Measurements from ENCODE around the gene ITGB2. TPM values are rescaled to one million over a fixed set of nuclear protein-coding genes. Genes with fewer than 3 reads are reported as not detected.
"Not testable (repeated sequence)": the region's sequence is repeated elsewhere in the genome, so short reads cannot be mapped to it uniquely, and the experiment has no call there.

Gene ITGB2
- total RNA-seq, 1 experiment from 2014 or later, result 24.8 TPM

DNA sequence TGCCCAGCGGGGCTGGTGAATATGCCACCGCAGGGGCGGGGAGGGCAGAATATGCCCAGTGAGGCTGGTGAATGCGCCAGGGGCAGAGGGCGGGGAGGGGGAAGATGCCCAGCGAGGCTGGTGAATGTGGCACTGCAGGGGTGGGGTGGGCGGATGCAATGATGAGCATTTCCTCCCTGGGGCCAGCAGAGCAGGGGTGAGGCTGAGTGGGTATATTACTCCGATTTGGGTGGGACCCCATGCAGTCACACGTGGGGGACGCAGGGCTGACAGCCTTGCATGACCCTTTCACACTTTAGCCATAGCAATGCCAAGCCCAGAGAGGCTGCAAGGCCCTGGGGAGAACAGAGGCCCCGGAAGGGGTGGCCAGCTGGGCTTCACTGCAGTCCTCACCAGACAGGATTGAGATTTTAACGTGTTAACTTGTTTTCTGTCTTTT is 9.9 kb upstream of the ITGB2 start:
- no peak for TF ChIP-seq CTCF (IDR thresholded peaks at IDR 0.05; ENCODE audit: unreplicated experiment)
- intact Hi-C loops (cut with micrococcal nuclease), result no loop called here
- CTCF ChIA-PET, result interaction anchor here (0.9 to 4.7 kb wide), 2 partner anchors 130 to 137 kb away, joined by 4 to 32 read pairs; partner anchors contain the start of gene UBE2G2
- Mint-ChIP-seq H3K4me1 (ENCODE audit: insufficient read depth, unreplicated experiment) (peaks cover 48% of the 10 kb centered on the region), H3K4me3 (ENCODE audit: unreplicated experiment) (peak overlapping the region; percentile 66), H3K9me3 (ENCODE audit: unreplicated experiment) (no peaks in the 10 kb centered on the region), H3K27me3 (ENCODE audit: insufficient read depth, unreplicated experiment) (no peaks in the 10 kb centered on the region), H3K36me3 (ENCODE audit: insufficient read depth, unreplicated experiment) (peaks cover 7% of the 10 kb centered on the region), H3K27ac (ENCODE audit: low read depth, unreplicated experiment) (no peak overlapping the region)
- POLR2A ChIA-PET, result interaction anchor here (0.6 to 1.9 kb wide), 3 partner anchors 9 to 48 kb away, joined by 4 to 6 read pairs (median 4); partner anchors contain the start of gene SLX9
- DNase-seq (ENCODE audit: unreplicated experiment), result no peak
- no TSS peak for BruUV-seq (replicated peaks)

- H3K27me3 Mint-ChIP-seq (ENCODE audit: insufficient read depth, unreplicated experiment), result no peaks in the 10 kb centered on the region
- ChIA-PET CTCF (interaction anchor here (0.9 to 1.1 kb wide), 2 partner anchors 18 to 136 kb away, joined by 4 read pairs; no protein-coding TSS in a partner anchor), POLR2A (interaction anchor here (0.6 to 1.9 kb wide), 10 partner anchors 10 to 199 kb away, joined by 3 to 6 read pairs (median 4); partner anchors contain the start of genes PTTG1IP, SLX9 and UBE2G2)
- peaks cover 54% of the 10 kb centered on the region for H3K4me1 Mint-ChIP-seq (ENCODE audit: insufficient read depth, unreplicated experiment)
- intact Hi-C loops (cut with micrococcal nuclease), result loop anchor here (2.0 to 5.0 kb wide), 3 partner anchors 59 to 418 kb away; partner anchors contain the start of gene SUMO3
- H3K36me3 Mint-ChIP-seq (ENCODE audit: insufficient read depth, unreplicated experiment), result peaks cover 7% of the 10 kb centered on the region
- no peak for DNase-seq (ENCODE audit: unreplicated experiment)
- no peak for TF ChIP-seq CTCF (IDR thresholded peaks at IDR 0.05; ENCODE audit: unreplicated experiment)
- no TSS peak for BruUV-seq (replicated peaks)
- no peak overlapping the region for H3K4me3 Mint-ChIP-seq (ENCODE audit: unreplicated experiment)
- H3K27ac Mint-ChIP-seq (ENCODE audit: low read depth, unreplicated experiment), result no peak overlapping the region
- no peaks in the 10 kb centered on the region for H3K9me3 Mint-ChIP-seq (ENCODE audit: unreplicated experiment)
These were observed 9.3 kb upstream of the ITGB2 start for GRCh38 chr21:44929799-44930542.

DNA sequence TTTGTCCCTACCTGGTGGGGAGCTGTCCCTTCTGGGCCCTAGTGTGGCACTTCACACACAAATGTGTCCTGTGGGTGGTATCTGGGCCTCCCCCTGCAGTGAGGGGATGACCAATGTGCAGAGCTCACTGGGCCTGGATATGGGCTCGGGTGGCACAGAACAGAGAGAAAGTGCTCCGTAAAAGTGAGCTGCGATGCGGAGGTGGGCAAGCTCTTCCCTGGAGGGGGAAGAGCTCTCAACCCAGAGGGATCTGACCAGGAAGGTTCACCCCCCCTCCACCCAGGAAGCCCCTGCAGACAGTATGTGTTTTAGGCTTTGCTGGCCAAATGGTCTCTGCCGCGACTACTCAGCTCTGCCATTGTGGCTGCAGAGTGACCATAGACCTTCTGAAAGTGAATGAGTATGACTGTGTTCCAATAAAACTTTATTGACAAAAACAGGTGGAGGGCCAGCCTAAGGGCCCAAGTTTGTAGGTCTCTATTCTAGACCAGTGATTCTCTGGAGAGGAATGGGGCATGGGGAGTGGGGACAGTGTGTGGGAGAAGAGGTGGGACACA is 8.6 kb upstream of the ITGB2 start:
- Mint-ChIP-seq H3K4me1 (ENCODE audit: insufficient read depth, unreplicated experiment) (peaks cover 60% of the 10 kb centered on the region), H3K36me3 (ENCODE audit: insufficient read depth, unreplicated experiment) (peaks cover 7% of the 10 kb centered on the region), H3K9me3 (ENCODE audit: unreplicated experiment) (no peaks in the 10 kb centered on the region), H3K27me3 (ENCODE audit: insufficient read depth, unreplicated experiment) (no peaks in the 10 kb centered on the region), H3K27ac (ENCODE audit: low read depth, unreplicated experiment) (no peak overlapping the region), H3K4me3 (ENCODE audit: unreplicated experiment) (peak overlapping the region; percentile 60)
- ChIA-PET POLR2A (interaction anchor here (0.6 to 1.9 kb wide), 11 partner anchors 11 to 440 kb away, joined by 3 to 6 read pairs (median 4); partner anchors contain the start of genes PTTG1IP, SLX9 and UBE2G2), CTCF (interaction anchor here (0.5 to 4.1 kb wide), 7 partner anchors 17 to 211 kb away, joined by 3 to 26 read pairs (median 4); partner anchors contain the start of gene UBE2G2)
- no TSS peak for BruUV-seq (replicated peaks)
- no peak for DNase-seq (ENCODE audit: unreplicated experiment)
- no peak for TF ChIP-seq CTCF (IDR thresholded peaks at IDR 0.05; ENCODE audit: unreplicated experiment)
- intact Hi-C loops (cut with micrococcal nuclease), result loop anchor here (2.0 to 5.0 kb wide), 3 partner anchors 59 to 417 kb away; partner anchors contain the start of gene SUMO3

GRCh38 chr21:44928500-44929241 is 8.0 kb upstream of the ITGB2 start:
- H3K27ac Mint-ChIP-seq (ENCODE audit: low read depth, unreplicated experiment), result peak overlapping the region; percentile 80
- not testable (repeated sequence) for H3K9me3 Mint-ChIP-seq (ENCODE audit: unreplicated experiment); BruUV-seq (replicated peaks); H3K36me3 Mint-ChIP-seq (ENCODE audit: insufficient read depth, unreplicated experiment); H3K27me3 Mint-ChIP-seq (ENCODE audit: insufficient read depth, unreplicated experiment)
- POLR2A ChIA-PET, result interaction anchor here (0.6 to 4.3 kb wide), 19 partner anchors 10 to 439 kb away, joined by 3 to 26 read pairs (median 4); partner anchors contain the start of genes PTTG1IP, SLX9 and UBE2G2
- DNase-seq (ENCODE audit: unreplicated experiment), result peak; percentile 70
- peaks cover 60% of the 10 kb centered on the region for H3K4me1 Mint-ChIP-seq (ENCODE audit: insufficient read depth, unreplicated experiment)
- peak overlapping the region; percentile 60 for H3K4me3 Mint-ChIP-seq (ENCODE audit: unreplicated experiment)
- CTCF ChIA-PET, result interaction anchor here (0.5 to 4.1 kb wide), 9 partner anchors 18 to 212 kb away, joined by 3 to 26 read pairs (median 4); partner anchors contain the start of gene UBE2G2
- intact Hi-C loops (cut with micrococcal nuclease), result loop anchor here (1.0 to 5.0 kb wide), 5 partner anchors 36 to 416 kb away; partner anchors contain the start of gene SUMO3

All from MCF 10A (cell line).